Liver (tissue), 9 donors: ENCODE results near the gene FKBP5. TPM values are rescaled to one million over a fixed set of nuclear protein-coding genes. Genes with fewer than 3 reads are reported as not detected.

Experiments used
- DNase-seq: peaks from one replicate; pipeline ENCODE4 v3.0.0-alpha.2; 2017; ENCODE audit warnings: low spot score
- H3K27ac ChIP-seq, 2 donors: one replicate each; pipeline ENCODE4 v1.7.0; 2013; ENCODE audit warnings: inconsistent platforms in 2 of 2, low read length in 2 of 2, control low read depth in 1 of 2, low read depth in 1 of 2, mild to moderate bottlenecking in 1 of 2
- H3K27me3 ChIP-seq, 4 donors: one replicate each; pipeline versions ENCODE4 v1.6.1 to v1.7.0; 2013; ENCODE audit warnings: low read length in 3 of 4, inconsistent platforms in 1 of 4, mild to moderate bottlenecking in 1 of 4, moderate library complexity in 1 of 4; ENCODE audit not compliant: control insufficient read depth in 4 of 4, insufficient read depth in 4 of 4
- H3K36me3 ChIP-seq, 4 donors: one replicate each; pipeline versions ENCODE4 v1.6.1 to v1.7.0; 2013; ENCODE audit warnings: low read length in 3 of 4, mild to moderate bottlenecking in 3 of 4, low read depth in 1 of 4, moderate library complexity in 1 of 4; ENCODE audit not compliant: control insufficient read depth in 4 of 4, insufficient read depth in 3 of 4
- H3K4me1 ChIP-seq, 4 donors: one replicate each; pipeline versions ENCODE4 v1.6.1 to v1.7.0; 2013; ENCODE audit warnings: low read length in 3 of 4, mild to moderate bottlenecking in 3 of 4, moderate library complexity in 1 of 4; ENCODE audit not compliant: control insufficient read depth in 4 of 4, insufficient read depth in 4 of 4
- H3K4me3 ChIP-seq, 3 donors: one replicate each; pipeline versions ENCODE4 v1.6.1 to v1.7.0; 2013; ENCODE audit warnings: low read length in 3 of 3, control low read depth in 1 of 3, low read depth in 1 of 3, mild to moderate bottlenecking in 1 of 3
- H3K9ac ChIP-seq, 2 donors: one replicate each; pipeline ENCODE4 v1.7.0; 2013; ENCODE audit warnings: low read length in 2 of 2, mild to moderate bottlenecking in 2 of 2, moderate library complexity in 2 of 2, control low read depth in 1 of 2, low read depth in 1 of 2
- H3K9me3 ChIP-seq, 4 donors: one replicate each; pipeline versions ENCODE4 v1.6.1 to v1.7.0; 2013; ENCODE audit warnings: low read length in 3 of 4; ENCODE audit not compliant: control insufficient read depth in 4 of 4
- CTCF ChIP-seq: fragments of 150-350 bp; IDR thresholded peaks from 2 replicates; pipeline ENCODE4 v1.5.1; 2017; ENCODE audit warnings: improper control_type of control experiment, low read depth, low read length; ENCODE audit not compliant: missing input control
- EGR1 ChIP-seq, 2 donors: IDR thresholded peaks; 2 replicates each; pipeline ENCODE4 v1.6.1; 2016 to 2018; ENCODE audit warnings: antibody characterized with exemption in 2 of 2, low read depth in 2 of 2
- FOXA1 ChIP-seq: IDR thresholded peaks from 2 replicates; pipeline ENCODE4 v1.6.1; 2016; ENCODE audit warnings: antibody characterized with exemption
- FOXA2 ChIP-seq: IDR thresholded peaks from 2 replicates; pipeline ENCODE4 v1.6.1; 2016; ENCODE audit warnings: antibody characterized with exemption
- GABPA ChIP-seq, 2 donors: IDR thresholded peaks in 1 of 2; conservative IDR thresholded peaks in 1 of 2; 2 replicates each; pipeline ENCODE4 v1.6.1; 2016; ENCODE audit warnings: antibody characterized with exemption in 2 of 2, mild to moderate bottlenecking in 1 of 2, moderate library complexity in 1 of 2
- HNF4A ChIP-seq, 2 donors: conservative IDR thresholded peaks; 2 replicates each; pipeline ENCODE4 v1.6.1; 2016; ENCODE audit warnings: antibody characterized with exemption in 2 of 2, mild to moderate bottlenecking in 2 of 2
- HNF4G ChIP-seq: IDR thresholded peaks from 2 replicates; pipeline ENCODE4 v1.6.1; 2016; ENCODE audit warnings: antibody characterized with exemption
- RAD21 ChIP-seq, 2 donors: IDR thresholded peaks; 2 replicates each; pipeline ENCODE4 v1.6.1; 2016; ENCODE audit warnings: antibody characterized with exemption in 2 of 2, mild to moderate bottlenecking in 2 of 2
- REST ChIP-seq: IDR thresholded peaks from 2 replicates; pipeline ENCODE4 v1.6.1; 2016; ENCODE audit warnings: antibody characterized with exemption, mild to moderate bottlenecking
- RXRA ChIP-seq, 2 donors: IDR thresholded peaks; 2 replicates each; pipeline ENCODE4 v1.6.1; 2017 to 2018; ENCODE audit warnings: antibody characterized with exemption in 2 of 2, mild to moderate bottlenecking in 1 of 2
- SP1 ChIP-seq: IDR thresholded peaks from 2 replicates; pipeline ENCODE4 v1.6.1; 2018; ENCODE audit warnings: antibody characterized with exemption, mild to moderate bottlenecking
- TAF1 ChIP-seq: conservative IDR thresholded peaks from 2 replicates; pipeline ENCODE4 v1.6.1; 2016; ENCODE audit warnings: antibody characterized with exemption, mild to moderate bottlenecking
- ZBTB33 ChIP-seq: IDR thresholded peaks from 2 replicates; pipeline ENCODE4 v1.6.1; 2016; ENCODE audit warnings: antibody characterized with exemption
- WGBS: extraction: QIAGEN DNeasy Blood & Tissue Kit; methylation state at CpG from one replicate; pipeline ENCODE4 v1.1.7; 2013; 5-methylcytosine and 5-hydroxymethylcytosine counted together
- polyA plus RNA-seq, 2 donors: library from polyadenylated mRNA; stranded (reverse) in 1 of 2; unstranded in 1 of 2; fragments of 200-250 nt in 1 of 2; fragments of >200 nt in 1 of 2; fragmentation: Nextera tagmentation in 1 of 2; extraction: Ambion mirVana in 1 of 2; gene quantifications; one replicate each; pipeline versions ENCODE4 v1.2.1 to v1.2.3, GENCODE V29; 2013 to 2015
- total RNA-seq, 2 donors: library from RNA; depleted of rRNA; stranded (reverse); fragments of >200 nt; gene quantifications; one replicate each; pipeline ENCODE4 v1.2.3, GENCODE V29; 2014
- TF ChIP-seq, protein P1 (sequence below): IDR thresholded peaks from 2 replicates; pipeline ENCODE4 v1.6.1; 2016; ENCODE audit warnings: antibody characterized with exemption
- TF ChIP-seq, protein P2 (sequence below): IDR thresholded peaks from 2 replicates; pipeline ENCODE4 v1.6.1; 2016; ENCODE audit warnings: antibody characterized with exemption
- donor health status: healthy.
- donor health status: healthy.
- donor health status: healthy.
- donor health status: healthy.
- donor health status: healthy.

Gene FKBP5
- total and polyA plus RNA-seq, 4 donors = 10.3 to 132 (median 63.7) TPM

DNA sequence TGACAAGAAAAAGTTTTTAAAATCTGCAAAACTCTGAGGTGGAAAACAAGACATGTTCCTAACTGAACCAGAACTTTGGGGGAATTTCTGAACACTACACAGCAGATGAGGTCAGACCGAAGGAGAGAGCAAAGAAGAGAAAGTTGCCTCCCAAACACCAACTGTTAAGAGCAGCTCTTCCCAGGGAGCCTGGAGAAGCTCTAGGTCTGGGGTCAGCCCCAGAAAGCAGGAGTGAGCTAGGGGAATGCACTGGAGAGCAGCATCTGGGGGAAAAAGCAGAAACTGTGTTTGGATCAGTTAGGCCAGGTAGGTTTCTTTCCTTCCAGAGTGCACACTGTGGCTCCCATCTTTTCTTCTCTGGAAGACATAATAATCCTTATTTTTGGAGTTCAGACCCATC, 41.3 kb downstream of the FKBP5 start:
- Histone ChIP-seq H3K27ac (no peak overlapping the region), H3K4me3 (no peak overlapping the region), H3K27me3 (no peaks in the 10 kb centered on the region), H3K9ac (no peak overlapping the region), H3K9me3 (no peaks in the 10 kb centered on the region), H3K36me3 (peaks cover 0 to 20% (median 6%) of the 10 kb centered on the region in 4 donors), H3K4me1 (no peaks in the 10 kb centered on the region)
- no peak for DNase-seq
- 95% methylated on average over 1 of the region's 1 CpG for WGBS
- TF ChIP-seq SP1 (no peak), RXRA (IDR thresholded peaks at IDR 0.05) (no peak), GABPA (IDR thresholded peaks at IDR 0.05 in 1 of 2, conservative IDR thresholded peaks at IDR 0.05 in 1 of 2) (no peak), CTCF (no peak), ZBTB33 (no peak), FOXA2 (no peak), HNF4G (no peak), FOXA1 (no peak)
- TF ChIP-seq, protein P1, sequence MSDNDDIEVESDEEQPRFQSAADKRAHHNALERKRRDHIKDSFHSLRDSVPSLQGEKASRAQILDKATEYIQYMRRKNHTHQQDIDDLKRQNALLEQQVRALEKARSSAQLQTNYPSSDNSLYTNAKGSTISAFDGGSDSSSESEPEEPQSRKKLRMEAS = no peak
- TF ChIP-seq, protein P2, sequence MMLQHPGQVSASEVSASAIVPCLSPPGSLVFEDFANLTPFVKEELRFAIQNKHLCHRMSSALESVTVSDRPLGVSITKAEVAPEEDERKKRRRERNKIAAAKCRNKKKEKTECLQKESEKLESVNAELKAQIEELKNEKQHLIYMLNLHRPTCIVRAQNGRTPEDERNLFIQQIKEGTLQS = no peak

DNA sequence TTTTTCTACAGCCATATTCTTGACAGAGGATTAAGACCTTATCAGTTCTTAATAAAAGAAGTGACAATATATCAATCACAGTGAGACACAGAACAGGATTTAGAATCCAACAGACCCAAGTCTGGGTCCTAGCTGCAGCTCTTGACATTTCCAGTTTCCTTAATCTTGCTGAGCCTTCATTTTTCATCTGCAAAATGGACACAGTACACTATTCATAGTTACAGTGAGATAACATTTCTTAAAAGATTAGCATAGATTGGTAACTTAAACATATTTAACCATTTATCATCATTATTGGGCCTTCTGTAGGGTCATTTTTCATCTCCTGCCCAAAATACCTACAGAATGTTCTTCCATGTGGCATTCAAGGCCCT, 45.6 kb downstream of the FKBP5 start:
- H3K36me3 ChIP-seq = peaks cover 11 to 47% (median 32%) of the 10 kb centered on the region in 4 donors
- no peak overlapping the region for H3K4me3 ChIP-seq
- H3K27ac ChIP-seq = no peak overlapping the region
- no peak for DNase-seq
- H3K4me1 ChIP-seq = peaks cover 0 to 3% (median 0%) of the 10 kb centered on the region in 4 donors
- no peak overlapping the region for H3K9ac ChIP-seq
- no peaks in the 10 kb centered on the region for H3K9me3 ChIP-seq
- no peak for TF ChIP-seq TAF1
- TF ChIP-seq FOXA1 = no peak
- no peak for TF ChIP-seq FOXA2
- TF ChIP-seq RAD21 (IDR thresholded peaks at IDR 0.05) = no peak
- no peaks in the 10 kb centered on the region for H3K27me3 ChIP-seq

GRCh38 chr6:35642471-35643161, 46.1 kb downstream of the FKBP5 start:
- Histone ChIP-seq H3K4me1 (peaks cover 0 to 3% (median 0%) of the 10 kb centered on the region in 4 donors), H3K36me3 (peaks cover 11 to 47% (median 35%) of the 10 kb centered on the region in 4 donors), H3K4me3 (no peak overlapping the region), H3K27ac (no peak overlapping the region), H3K9me3 (no peaks in the 10 kb centered on the region), H3K9ac (no peak overlapping the region), H3K27me3 (no peaks in the 10 kb centered on the region)
- DNase-seq = no peak
- 96% methylated on average over 1 of the region's 1 CpG for WGBS
- TF ChIP-seq RXRA (IDR thresholded peaks at IDR 0.05) = no peak
- TF ChIP-seq REST = no peak
- no peak for TF ChIP-seq HNF4A (conservative IDR thresholded peaks at IDR 0.05)
- no peak for TF ChIP-seq CTCF
- no peak for TF ChIP-seq RAD21 (IDR thresholded peaks at IDR 0.05)
- no peak for TF ChIP-seq EGR1 (IDR thresholded peaks at IDR 0.05; ENCODE audit: low read depth in 2 of 2)
- no peak for TF ChIP-seq HNF4G
